Left lung (tissue), 10 donors: ENCODE results near the gene FSCN2. TPM values are rescaled to one million over a fixed set of nuclear protein-coding genes. Genes with fewer than 3 reads are reported as not detected.

Source experiments
- ATAC-seq: fragments of 200-7000 bp; cut with Tn5 transposase; one replicate; pipeline ENCODE4 v1.9.1; 2020; ENCODE audit warnings: moderate library complexity
- DNase-seq, 4 donors: peaks; one replicate each; pipeline ENCODE4 v3.0.0-alpha.2; 2013 to 2020
- H3K27ac ChIP-seq, 2 donors: fragments of 200-600 bp; sonication (generic) in 1 of 2; one replicate each; pipeline versions ENCODE4 v1.5.0 to v1.8.0; 2020 to 2021
- H3K27me3 ChIP-seq, 2 donors: fragments of 200-600 bp; sonication (generic) in 1 of 2; one replicate each; pipeline versions ENCODE4 v1.5.0 to v1.8.0; 2020 to 2021
- H3K36me3 ChIP-seq, 2 donors: fragments of 200-600 bp; sonication (generic) in 1 of 2; one replicate each; pipeline versions ENCODE4 v1.5.0 to v1.8.0; 2020 to 2021
- H3K4me1 ChIP-seq, 2 donors: fragments of 200-600 bp; one replicate each; pipeline ENCODE4 v1.8.0; 2021
- H3K4me3 ChIP-seq, 2 donors: fragments of 200-600 bp; sonication (generic) in 1 of 2; one replicate each; pipeline versions ENCODE4 v1.5.0 to v1.8.0; 2020 to 2021; ENCODE audit warnings: mild to moderate bottlenecking in 1 of 2
- H3K9me3 ChIP-seq, 2 donors: fragments of 200-600 bp; sonication (generic) in 1 of 2; one replicate each; pipeline versions ENCODE4 v1.5.0 to v1.8.0; 2020 to 2021
- CTCF ChIP-seq, 2 donors: fragments of 200-600 bp; sonication (generic) in 1 of 2; IDR thresholded peaks; one replicate each; pipeline versions ENCODE4 v1.5.0 to v1.8.0; 2021; ENCODE audit warnings: antibody characterized with exemption in 2 of 2
- intact Hi-C, 2 donors: fragments of 100-400 bp; cut with DNase I; formaldehyde crosslinking; loops; one replicate each; pipeline versions ENCODE4 v1.11.2 to v1.14.2; 2022
- polyA plus RNA-seq, 6 donors: library from polyadenylated mRNA; unstranded; fragments of 120-200 nt; gene quantifications; one replicate each; pipeline ENCODE4 v1.2.1, GENCODE V29; 2013; ENCODE audit not compliant: insufficient read length in 6 of 6
- total RNA-seq, 2 donors: library from RNA; stranded (reverse); fragmentation: NEBNext Ultra II Directional; extraction: Animal tissue kit (Norgen Biotek cat#: 25700); gene quantifications; one replicate each; pipeline ENCODE4 v1.2.1, GENCODE V29; 2021
- donor health status: DM: no; HTN: yes; CAD: no.
- donor health status: DM: no; HTN: no; CAD: no.

FSCN2 gene
- total and polyA plus RNA-seq, 8 donors = 0.92 to 3.4 (median 1.9) TPM

GRCh38 chr17:81547614-81547982 lies 19.4 kb downstream of the FSCN2 start:
- TF ChIP-seq CTCF (IDR thresholded peaks at IDR 0.05) = no peak

GRCh38 chr17:81549031-81549557 lies 20.9 kb downstream of the FSCN2 start:
- no peak for TF ChIP-seq CTCF (IDR thresholded peaks at IDR 0.05)
- Histone ChIP-seq H3K36me3 (peaks cover 0 to 68% of the 10 kb centered on the region in 2 donors), H3K9me3 (no peaks in the 10 kb centered on the region), H3K4me3 (no peak overlapping the region), H3K27me3 (no peaks in the 10 kb centered on the region), H3K4me1 (peaks cover 16 to 38% of the 10 kb centered on the region in 2 donors), H3K27ac (no peak overlapping the region)
- peak in 1 of 4 donors; percentile 67 for DNase-seq
- intact Hi-C loops = no loop called here
- ATAC-seq = no peak

More at GRCh38 chr17:81547614-81547982, 19.4 kb downstream of the FSCN2 start:
- no peak for ATAC-seq
- peak in 1 of 4 donors; percentile 58 for DNase-seq
- intact Hi-C loops = no loop called here
- H3K4me3 ChIP-seq = no peak overlapping the region
- no peaks in the 10 kb centered on the region for H3K27me3 ChIP-seq
- no peak overlapping the region for H3K27ac ChIP-seq
- H3K36me3 ChIP-seq = peaks cover 0 to 82% of the 10 kb centered on the region in 2 donors
- H3K9me3 ChIP-seq = no peaks in the 10 kb centered on the region
- H3K4me1 ChIP-seq = peaks cover 6 to 24% of the 10 kb centered on the region in 2 donors

GRCh38 chr17:81549826-81550225 lies 21.6 kb downstream of the FSCN2 start:
- Histone ChIP-seq H3K36me3 (peaks cover 0 to 60% of the 10 kb centered on the region in 2 donors), H3K4me3 (no peak overlapping the region), H3K27me3 (no peaks in the 10 kb centered on the region), H3K27ac (no peak overlapping the region), H3K9me3 (no peaks in the 10 kb centered on the region), H3K4me1 (peaks cover 17 to 42% of the 10 kb centered on the region in 2 donors)
- peak in 1 of 4 donors; percentile 45 for DNase-seq
- intact Hi-C loops = no loop called here
- no peak for TF ChIP-seq CTCF (IDR thresholded peaks at IDR 0.05)
- no peak for ATAC-seq

- intact Hi-C loops = no loop called here
- DNase-seq (peak in 1 of 4 donors; percentile 74), ATAC-seq (no peak)
- no peak for TF ChIP-seq CTCF (IDR thresholded peaks at IDR 0.05)
- H3K4me1 ChIP-seq = peaks cover 17 to 42% of the 10 kb centered on the region in 2 donors
- no peaks in the 10 kb centered on the region for H3K9me3 ChIP-seq
- no peaks in the 10 kb centered on the region for H3K27me3 ChIP-seq
- no peak overlapping the region for H3K27ac ChIP-seq
- H3K4me3 ChIP-seq = no peak overlapping the region
- H3K36me3 ChIP-seq = peaks cover 0 to 56% of the 10 kb centered on the region in 2 donors
Measured at GRCh38 chr17:81550285-81550684, 22.1 kb downstream of the FSCN2 start.

- intact Hi-C loops = no loop called here
- ATAC-seq (no peak), DNase-seq (peak in 1 of 4 donors; percentile 69)
- Histone ChIP-seq H3K4me1 (peaks cover 17 to 43% of the 10 kb centered on the region in 2 donors), H3K36me3 (peaks cover 0 to 51% of the 10 kb centered on the region in 2 donors), H3K9me3 (no peaks in the 10 kb centered on the region), H3K27ac (no peak overlapping the region), H3K27me3 (no peaks in the 10 kb centered on the region), H3K4me3 (peak overlapping the region; percentile 75 to 97)
- TF ChIP-seq CTCF (IDR thresholded peaks at IDR 0.05) = no peak
Measured at GRCh38 chr17:81550830-81551457, 22.8 kb downstream of the FSCN2 start.
